HCT116 (cell line): ENCODE measurements around the gene SRCIN1. TPM values are rescaled to one million over a fixed set of nuclear protein-coding genes. Genes with fewer than 3 reads are reported as not detected.

Source experiments
- ATAC-seq: fragments of 200-7000 bp; cut with Tn5 transposase; 2 replicates; pipeline ENCODE4 v1.9.1; 2020; ENCODE audit warnings: mild to moderate bottlenecking, moderate library complexity
- BruUV-seq: library from RNA; stranded (reverse); fragments of 400-500 nt; replicated peaks from 2 replicates; lab custom pipeline; 2021; lab: Mats Ljungman, UMichigan
- CTCF ChIA-PET: fragments of 300-600 bp; sonication (Branson Sonifier 250); formaldehyde crosslinking; loops from one replicate; lab custom pipeline; 2021; ENCODE audit warnings: antibody characterized with exemption; lab: Charles Lee
- POLR2A ChIA-PET: fragments of 300-600, 350-600 bp; sonication (Branson Sonifier 250); formaldehyde crosslinking; loops from one replicate; lab custom pipeline; 2021; ENCODE audit warnings: antibody characterized with exemption; lab: Charles Lee
- RAD21 ChIA-PET, 2 experiments: fragments of 300-600 bp; sonication (Branson Sonifier 250); formaldehyde crosslinking; loops; one replicate each; lab custom pipeline; 2023; ENCODE audit warnings: low total read pairs in 2 of 2; ENCODE audit not compliant: uncharacterized antibody in 2 of 2, unreplicated experiment in 2 of 2, low non-redundant PET in 1 of 2; lab: Charles Lee
- DNase-seq: peaks from one replicate; pipeline ENCODE4 v3.0.0-alpha.2; 2010; ENCODE audit warnings: low read depth, low spot score
- H2AFZ ChIP-seq: fragments of 200-600 bp; shearing (Covaris generic), sonication (generic); 2 replicates; pipeline ENCODE4 v1.6.1; 2017; ENCODE audit warnings: low read depth, mixed run types, mixed read lengths, antibody characterized with exemption, low read length; ENCODE audit not compliant: poor library complexity, severe bottlenecking
- H3K27ac ChIP-seq: 2 replicates; pipeline ENCODE4 v1.5.1; 2012; ENCODE audit warnings: low read depth, low read length
- H3K27me3 ChIP-seq: fragments of 200-600 bp; sonication (generic); 2 replicates; pipeline ENCODE4 v1.6.1; 2016; ENCODE audit warnings: mixed run types, low read length, mixed read lengths; ENCODE audit not compliant: insufficient read depth
- H3K36me3 ChIP-seq, 2 experiments: fragments of 200-500 bp in 1 of 2; fragments of 200-600 bp in 1 of 2; sonication (Bioruptor generic) in 1 of 2; sonication (generic) in 1 of 2; 2 replicates each; pipeline versions ENCODE4 v1.5.1 to v1.6.1; 2014 to 2016; ENCODE audit warnings: low read length in 2 of 2, inconsistent platforms in 1 of 2, mixed read lengths in 1 of 2, mixed run types in 1 of 2; ENCODE audit not compliant: insufficient read depth in 2 of 2, control insufficient read depth in 1 of 2
- H3K4me1 ChIP-seq, 2 experiments: fragments of 200-600 bp in 1 of 2; sonication (generic) in 1 of 2; 2 replicates each; pipeline versions ENCODE4 v1.5.1 to v1.6.1; 2012 to 2017; ENCODE audit warnings: low read length in 2 of 2, inconsistent platforms in 1 of 2, mild to moderate bottlenecking in 1 of 2, mixed read lengths in 1 of 2, mixed run types in 1 of 2, moderate library complexity in 1 of 2; ENCODE audit not compliant: insufficient read depth in 2 of 2, control insufficient read depth in 1 of 2
- H3K4me2 ChIP-seq: fragments of 200-600 bp; sonication (generic); 2 replicates; pipeline ENCODE4 v1.6.1; 2017; ENCODE audit warnings: mixed run types, low read length, mixed read lengths
- H3K4me3 ChIP-seq, 2 experiments: fragments of 200-600 bp in 1 of 2; sonication (generic) in 1 of 2; replicated peaks in 1 of 2; 2 replicates each; pipeline ENCODE4 v1.5.1; 2011 to 2016; ENCODE audit warnings: low read length in 2 of 2, control low read depth in 1 of 2, low read depth in 1 of 2, mild to moderate bottlenecking in 1 of 2, mixed read lengths in 1 of 2, mixed run types in 1 of 2
- H3K79me2 ChIP-seq: fragments of 200-600 bp; sonication (generic); 2 replicates; pipeline ENCODE4 v1.6.1; 2017; ENCODE audit warnings: mild to moderate bottlenecking, mixed run types, low read length, moderate library complexity, mixed read lengths; ENCODE audit not compliant: insufficient read depth
- H3K9ac ChIP-seq: fragments of 200-600 bp; sonication (generic); 2 replicates; pipeline ENCODE4 v1.6.1; 2016; ENCODE audit warnings: low read length, mixed read lengths
- H3K9me2 ChIP-seq: fragments of 200-600 bp; sonication (generic), shearing (Covaris generic); 2 replicates; pipeline ENCODE4 v1.6.1; 2017; ENCODE audit warnings: mixed run types, mild to moderate bottlenecking, moderate library complexity; ENCODE audit not compliant: insufficient read depth
- H3K9me3 ChIP-seq, 2 experiments: fragments of 200-500 bp in 1 of 2; fragments of 200-600 bp in 1 of 2; sonication (Bioruptor generic) in 1 of 2; sonication (generic) in 1 of 2; 2 replicates each; pipeline ENCODE4 v1.6.1; 2014 to 2017; ENCODE audit warnings: low read length in 2 of 2, mixed read lengths in 2 of 2, inconsistent platforms in 1 of 2, low read depth in 1 of 2, mild to moderate bottlenecking in 1 of 2, mixed run types in 1 of 2, moderate library complexity in 1 of 2; ENCODE audit not compliant: control insufficient read depth in 1 of 2, insufficient read depth in 1 of 2
- H4K20me1 ChIP-seq: fragments of 200-600 bp; sonication (generic), shearing (Covaris generic); 2 replicates; pipeline ENCODE4 v1.6.1; 2017; ENCODE audit warnings: mixed run types, mild to moderate bottlenecking, moderate library complexity; ENCODE audit not compliant: insufficient read depth
- CBX3 ChIP-seq: IDR thresholded peaks from 2 replicates; pipeline ENCODE4 v1.6.1; 2012; ENCODE audit warnings: low read depth
- EGR1 ChIP-seq: IDR thresholded peaks from 2 replicates; pipeline ENCODE4 v1.6.1; 2012; ENCODE audit warnings: low read depth
- ELF1 ChIP-seq: IDR thresholded peaks from 2 replicates; pipeline ENCODE4 v1.6.1; 2012; ENCODE audit warnings: low read depth, borderline replicate concordance
- EZH2phosphoT487 ChIP-seq: fragments of 200-600 bp; IDR thresholded peaks from 2 replicates; pipeline ENCODE4 v1.6.1; 2018; ENCODE audit warnings: antibody characterized with exemption, borderline replicate concordance
- FOSL1 ChIP-seq: IDR thresholded peaks from 2 replicates; pipeline ENCODE4 v1.6.1; 2012; ENCODE audit warnings: low read depth
- POLR2A ChIP-seq: IDR thresholded peaks from 2 replicates; pipeline ENCODE4 v1.7.0; 2011; ENCODE audit warnings: borderline replicate concordance; ENCODE audit not compliant: insufficient read depth, insufficient read length; ENCODE audit errors: extremely low read depth
- SIN3A ChIP-seq: IDR thresholded peaks from 2 replicates; pipeline ENCODE4 v1.6.1; 2012; ENCODE audit warnings: low read depth
- SP1 ChIP-seq: IDR thresholded peaks from 2 replicates; pipeline ENCODE4 v1.6.1; 2012; ENCODE audit warnings: low read depth
- SRF ChIP-seq: IDR thresholded peaks from 2 replicates; pipeline ENCODE4 v1.6.1; 2012; ENCODE audit warnings: low read depth
- TCF7L2 ChIP-seq: IDR thresholded peaks from 2 replicates; pipeline ENCODE4 v1.7.0; 2011; ENCODE audit warnings: borderline replicate concordance, inconsistent platforms; ENCODE audit not compliant: insufficient read depth, insufficient read length; ENCODE audit errors: extremely low read depth
- YY1 ChIP-seq: IDR thresholded peaks from 2 replicates; pipeline ENCODE4 v1.6.1; 2011; ENCODE audit warnings: low read length, low read depth, moderate library complexity, mild to moderate bottlenecking; ENCODE audit not compliant: insufficient replicate concordance; ENCODE audit errors: extremely low read depth
- ZFX ChIP-seq: fragments of 450-650 bp; IDR thresholded peaks from 2 replicates; pipeline ENCODE4 v1.6.1; 2017
- intact Hi-C: fragments of 100-400 bp; cut with micrococcal nuclease; formaldehyde crosslinking; loops from 2 replicates; pipeline ENCODE4 v1.10.0; 2022
- total RNA-seq: library from RNA; stranded (reverse); gene quantifications from one replicate; pipeline ENCODE4 v1.2.1, GENCODE V29; 2021; ENCODE audit not compliant: unreplicated experiment
- TF ChIP-seq, protein P1 (sequence below): IDR thresholded peaks from 2 replicates; pipeline ENCODE4 v1.6.1; 2012
- TF ChIP-seq, protein P2 (sequence below): IDR thresholded peaks from 2 replicates; pipeline ENCODE4 v1.6.1; 2012
- TF ChIP-seq, protein P3 (sequence below): IDR thresholded peaks from 2 replicates; pipeline ENCODE4 v1.6.1; 2012; ENCODE audit warnings: low read depth

Gene SRCIN1
- total RNA-seq, 1 experiment from 2014 or later: 10.5 TPM

DNA sequence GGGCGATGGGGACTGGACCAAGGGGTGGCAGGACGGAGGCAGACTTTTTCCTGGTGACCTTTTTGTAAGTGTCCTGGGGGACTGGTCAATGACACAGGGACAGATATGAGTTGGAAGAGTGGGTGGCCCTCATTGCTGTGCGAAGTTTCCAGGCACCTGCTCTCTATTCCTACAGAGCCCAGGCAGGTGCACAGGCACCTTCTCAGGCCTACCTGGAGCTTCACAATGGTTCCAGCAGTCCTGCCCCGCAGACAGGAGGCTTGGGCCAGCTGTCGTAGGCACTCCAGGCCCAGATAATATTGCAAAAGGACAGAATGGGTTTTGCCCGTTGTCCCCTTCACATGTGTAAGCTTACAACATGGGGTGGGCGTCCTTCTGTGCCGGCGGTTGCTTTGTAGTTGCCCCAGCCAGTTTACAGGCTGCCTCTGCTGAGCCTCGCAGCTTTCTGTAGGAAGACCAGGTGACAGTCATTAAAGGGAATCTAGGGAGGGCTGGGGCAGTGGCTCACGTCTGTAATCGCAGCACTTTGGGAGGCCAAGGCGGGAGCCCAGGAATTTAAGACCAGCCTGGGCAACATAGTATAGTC lies 93.2 kb downstream of the SRCIN1 start:
- RAD21 ChIA-PET: no interaction called here
- intact Hi-C loops: no loop called here
- no peak overlapping the region for H3K27ac ChIP-seq
- H3K79me2 ChIP-seq: no peaks in the 10 kb centered on the region
- POLR2A ChIA-PET: no interaction called here
- no peaks in the 10 kb centered on the region for H3K9me2 ChIP-seq
- no peaks in the 10 kb centered on the region for H3K9me3 ChIP-seq
- no peak for ATAC-seq
- no peaks in the 10 kb centered on the region for H3K27me3 ChIP-seq
- CTCF ChIA-PET: interaction anchor here (0.8 to 3.5 kb wide), 4 partner anchors 46 to 163 kb away, joined by 3 to 14 read pairs (median 4); no protein-coding TSS in a partner anchor
- no peak overlapping the region for H3K9ac ChIP-seq
- H3K36me3 ChIP-seq: no peaks in the 10 kb centered on the region
- no peaks in the 10 kb centered on the region for H4K20me1 ChIP-seq
- TF ChIP-seq ZFX (no peak), TCF7L2 (no peak), EZH2phosphoT487 (no peak), FOSL1 (no peak), SP1 (no peak), SRF (no peak), ELF1 (no peak), CBX3 (no peak), EGR1 (no peak), POLR2A (no peak), YY1 (no peak), SIN3A (no peak)
- TF ChIP-seq, protein P1, sequence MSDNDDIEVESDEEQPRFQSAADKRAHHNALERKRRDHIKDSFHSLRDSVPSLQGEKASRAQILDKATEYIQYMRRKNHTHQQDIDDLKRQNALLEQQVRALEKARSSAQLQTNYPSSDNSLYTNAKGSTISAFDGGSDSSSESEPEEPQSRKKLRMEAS: no peak
- TF ChIP-seq, protein P2, sequence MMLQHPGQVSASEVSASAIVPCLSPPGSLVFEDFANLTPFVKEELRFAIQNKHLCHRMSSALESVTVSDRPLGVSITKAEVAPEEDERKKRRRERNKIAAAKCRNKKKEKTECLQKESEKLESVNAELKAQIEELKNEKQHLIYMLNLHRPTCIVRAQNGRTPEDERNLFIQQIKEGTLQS: no peak
- TF ChIP-seq, protein P3, sequence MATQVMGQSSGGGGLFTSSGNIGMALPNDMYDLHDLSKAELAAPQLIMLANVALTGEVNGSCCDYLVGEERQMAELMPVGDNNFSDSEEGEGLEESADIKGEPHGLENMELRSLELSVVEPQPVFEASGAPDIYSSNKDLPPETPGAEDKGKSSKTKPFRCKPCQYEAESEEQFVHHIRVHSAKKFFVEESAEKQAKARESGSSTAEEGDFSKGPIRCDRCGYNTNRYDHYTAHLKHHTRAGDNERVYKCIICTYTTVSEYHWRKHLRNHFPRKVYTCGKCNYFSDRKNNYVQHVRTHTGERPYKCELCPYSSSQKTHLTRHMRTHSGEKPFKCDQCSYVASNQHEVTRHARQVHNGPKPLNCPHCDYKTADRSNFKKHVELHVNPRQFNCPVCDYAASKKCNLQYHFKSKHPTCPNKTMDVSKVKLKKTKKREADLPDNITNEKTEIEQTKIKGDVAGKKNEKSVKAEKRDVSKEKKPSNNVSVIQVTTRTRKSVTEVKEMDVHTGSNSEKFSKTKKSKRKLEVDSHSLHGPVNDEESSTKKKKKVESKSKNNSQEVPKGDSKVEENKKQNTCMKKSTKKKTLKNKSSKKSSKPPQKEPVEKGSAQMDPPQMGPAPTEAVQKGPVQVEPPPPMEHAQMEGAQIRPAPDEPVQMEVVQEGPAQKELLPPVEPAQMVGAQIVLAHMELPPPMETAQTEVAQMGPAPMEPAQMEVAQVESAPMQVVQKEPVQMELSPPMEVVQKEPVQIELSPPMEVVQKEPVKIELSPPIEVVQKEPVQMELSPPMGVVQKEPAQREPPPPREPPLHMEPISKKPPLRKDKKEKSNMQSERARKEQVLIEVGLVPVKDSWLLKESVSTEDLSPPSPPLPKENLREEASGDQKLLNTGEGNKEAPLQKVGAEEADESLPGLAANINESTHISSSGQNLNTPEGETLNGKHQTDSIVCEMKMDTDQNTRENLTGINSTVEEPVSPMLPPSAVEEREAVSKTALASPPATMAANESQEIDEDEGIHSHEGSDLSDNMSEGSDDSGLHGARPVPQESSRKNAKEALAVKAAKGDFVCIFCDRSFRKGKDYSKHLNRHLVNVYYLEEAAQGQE: no peak
- no peak for DNase-seq
- H2AFZ ChIP-seq: no peak overlapping the region
- no peak overlapping the region for H3K4me3 ChIP-seq
- BruUV-seq: no TSS peak
- H3K4me2 ChIP-seq: no peak overlapping the region
- H3K4me1 ChIP-seq: peaks cover 0 to 22% of the 10 kb centered on the region in 2 experiments; a peak in 2 of 4 replicates
